HG03442 (cell line): ENCODE measurements around the gene ACTC1.

ENCODE experiments used
- ATAC-seq: cut with Tn5 transposase; IDR thresholded peaks from one replicate; pipeline ENCODE4 v1.9.1; 2021; ENCODE audit warnings: mild to moderate bottlenecking, moderate library complexity; ENCODE audit not compliant: unreplicated experiment

Gene ACTC1

DNA sequence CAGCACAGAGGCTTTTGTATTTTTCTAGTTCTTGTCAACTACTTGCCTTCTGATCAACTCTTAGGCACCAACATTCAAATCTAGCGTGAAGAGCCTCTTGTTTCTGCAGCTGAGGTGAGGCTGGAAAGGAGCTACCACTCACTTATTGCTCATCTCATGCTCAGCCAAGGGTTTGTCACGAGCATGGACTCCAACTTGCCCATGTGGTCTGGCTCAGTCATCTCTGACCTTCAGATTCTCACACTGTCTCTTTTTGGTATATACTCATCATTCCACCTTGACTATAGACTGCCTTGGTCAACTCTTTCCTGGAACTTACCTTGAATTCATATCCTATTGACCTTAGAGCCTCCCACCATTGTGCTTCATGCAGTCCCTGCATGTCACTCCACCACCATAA, 35.4 kb downstream of the ACTC1 start:
- no peak for ATAC-seq

GRCh38 chr15:34759347-34759746, 36.0 kb downstream of the ACTC1 start:
- ATAC-seq, result no peak

DNA sequence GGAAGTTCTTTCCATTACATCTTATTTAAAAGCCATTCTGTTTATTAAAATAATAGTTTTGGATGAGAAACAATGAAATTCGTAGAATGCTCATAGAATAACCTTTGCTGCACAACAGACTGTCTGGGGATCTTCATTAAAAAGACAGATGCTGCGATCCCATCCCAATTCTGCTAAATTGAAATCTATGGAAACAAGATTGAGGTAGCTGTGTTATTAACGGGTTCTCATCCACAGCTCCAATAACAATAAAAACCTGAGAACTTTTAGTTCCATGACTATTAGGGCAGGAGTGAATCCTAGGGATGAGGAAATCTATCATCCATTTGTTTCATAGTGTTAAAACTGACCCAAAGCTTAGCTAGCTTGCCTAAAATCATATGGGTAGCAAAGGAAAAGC, 38.1 kb downstream of the ACTC1 start:
- no peak for ATAC-seq

DNA sequence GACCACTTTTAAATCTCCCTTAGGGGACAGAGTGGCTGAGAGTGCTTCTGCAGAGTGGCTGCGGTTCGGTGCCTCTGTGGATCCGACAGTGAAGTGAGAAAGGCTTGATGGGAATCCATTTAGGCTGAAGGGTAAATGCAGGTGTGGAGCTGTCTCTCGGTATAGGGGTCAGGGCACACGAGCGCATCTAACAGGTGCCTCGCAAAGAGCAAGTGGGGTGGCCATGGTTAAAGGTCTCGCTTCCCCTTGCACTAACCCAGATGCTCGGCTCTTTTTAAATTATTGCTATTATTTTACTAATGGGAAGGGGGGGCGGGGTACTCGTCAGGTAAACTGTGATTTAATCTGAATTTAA, 40.0 kb downstream of the ACTC1 start:
- ATAC-seq, result no peak

- ATAC-seq, result no peak
Observed at GRCh38 chr15:34754674-34755418, 40.5 kb downstream of the ACTC1 start, which contains the start of gene GJD2. GJD2 (minus strand) TSS chr15:34754998; CDS start chr15:34754488, 510 bp downstream.

DNA sequence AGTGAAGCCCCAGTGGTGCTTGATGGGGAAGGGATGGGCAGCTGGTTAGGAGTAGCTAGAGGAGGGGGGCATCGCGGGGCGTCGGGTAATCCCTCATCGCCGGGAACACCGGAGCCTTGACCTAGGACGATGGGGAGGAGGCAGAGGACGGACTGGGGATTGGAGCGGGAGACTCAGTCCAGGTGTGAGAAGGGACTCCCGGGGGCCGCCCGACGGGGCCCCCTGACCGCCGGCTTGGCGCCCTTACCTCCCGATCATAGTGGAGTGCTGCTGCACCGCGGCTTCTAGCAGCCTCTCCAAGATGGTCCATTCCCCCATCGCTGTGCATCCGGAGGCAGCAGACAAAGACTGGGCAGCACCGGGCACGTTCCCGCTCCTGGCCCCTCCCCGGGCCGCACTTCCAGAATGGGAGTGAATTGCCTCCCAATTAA, 41.2 kb downstream of the ACTC1 start:
- no peak for ATAC-seq

GRCh38 chr15:34753236-34753894, 42.0 kb downstream of the ACTC1 start:
- ATAC-seq, result no peak

DNA sequence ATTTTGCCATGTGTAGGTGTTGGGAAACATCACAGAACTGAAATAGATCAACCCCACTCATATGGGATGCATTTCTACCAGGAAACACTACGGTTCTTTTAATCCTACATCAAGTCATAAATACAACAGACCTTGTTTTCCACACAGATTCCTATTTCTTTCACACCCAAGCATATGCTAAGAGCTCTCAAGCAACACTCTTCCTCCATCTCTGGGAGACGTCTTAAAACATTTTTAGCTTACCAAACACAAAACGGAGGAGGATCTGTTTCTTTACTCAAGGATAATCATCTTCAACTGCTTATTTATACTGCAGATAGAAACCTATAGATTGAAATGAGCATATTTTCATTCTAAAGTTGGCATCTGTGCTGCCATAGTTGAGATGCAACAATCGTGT, 45.7 kb downstream of the ACTC1 start:
- ATAC-seq, result no peak
